ENCODE measurements around the gene FXR2.
"Not testable (repeated sequence)": the region's sequence is repeated elsewhere in the genome, so short reads cannot be mapped to it uniquely, and the experiment has no call there.

FXR2 gene

GRCh38 chr17:7620835-7621234, 6.1 kb upstream of the FXR2 start:
- no peaks in the 10 kb centered on the region for H3K9me3 ChIP-seq (ENCODE audit: low read length)
- H3K4me1 ChIP-seq (ENCODE audit: insufficient read depth, low read length) = no peaks in the 10 kb centered on the region
- H3K4me3 ChIP-seq (ENCODE audit: low read length) = no peak overlapping the region
- no peaks in the 10 kb centered on the region for H3K27me3 ChIP-seq (ENCODE audit: insufficient read depth, low read length)
- H2AFZ ChIP-seq (ENCODE audit: low read depth, low read length) = no peak overlapping the region
- H3K36me3 ChIP-seq (ENCODE audit: insufficient read depth, low read length) = peaks cover 2% of the 10 kb centered on the region

- Histone ChIP-seq H3K9me3 (ENCODE audit: low read length) (no peaks in the 10 kb centered on the region), H3K4me1 (ENCODE audit: insufficient read depth, low read length) (peaks cover 6% of the 10 kb centered on the region), H3K4me3 (ENCODE audit: low read length) (no peak overlapping the region), H3K36me3 (ENCODE audit: insufficient read depth, low read length) (no peaks in the 10 kb centered on the region), H3K27me3 (ENCODE audit: insufficient read depth, low read length) (no peaks in the 10 kb centered on the region), H2AFZ (ENCODE audit: low read depth, low read length) (no peak overlapping the region)
Measured at GRCh38 chr17:7618608-7619007, 3.9 kb upstream of the FXR2 start.

- Histone ChIP-seq H3K36me3 (ENCODE audit: insufficient read depth, low read length) (peaks cover 18% of the 10 kb centered on the region), H3K27me3 (ENCODE audit: insufficient read depth, low read length) (no peaks in the 10 kb centered on the region), H3K9me3 (ENCODE audit: low read length) (no peaks in the 10 kb centered on the region), H3K4me1 (ENCODE audit: insufficient read depth, low read length) (peaks cover 21% of the 10 kb centered on the region), H3K4me3 (ENCODE audit: low read length) (peak overlapping the region; percentile 51), H2AFZ (ENCODE audit: low read depth, low read length) (peak overlapping the region; percentile 69)
Measured at GRCh38 chr17:7615265-7615747, 609 bp upstream of the FXR2 start.

- peak overlapping the region; percentile 97 for H3K4me3 ChIP-seq (ENCODE audit: low read length)
- H3K9me3 ChIP-seq (ENCODE audit: low read length) = no peaks in the 10 kb centered on the region
- H2AFZ ChIP-seq (ENCODE audit: low read depth, low read length) = peak overlapping the region; percentile 22
- H3K4me1 ChIP-seq (ENCODE audit: insufficient read depth, low read length) = peaks cover 21% of the 10 kb centered on the region
- H3K36me3 ChIP-seq (ENCODE audit: insufficient read depth, low read length) = peaks cover 27% of the 10 kb centered on the region
- H3K27me3 ChIP-seq (ENCODE audit: insufficient read depth, low read length) = no peaks in the 10 kb centered on the region
Measured at GRCh38 chr17:7613769-7614424, 800 bp downstream of the FXR2 start.

- Histone ChIP-seq H3K27me3 (ENCODE audit: insufficient read depth, low read length) (no peaks in the 10 kb centered on the region), H2AFZ (ENCODE audit: low read depth, low read length) (no peak overlapping the region), H3K36me3 (ENCODE audit: insufficient read depth, low read length) (peaks cover 29% of the 10 kb centered on the region), H3K4me1 (ENCODE audit: insufficient read depth, low read length) (peaks cover 21% of the 10 kb centered on the region), H3K9me3 (ENCODE audit: low read length) (no peaks in the 10 kb centered on the region), H3K4me3 (ENCODE audit: low read length) (no peak overlapping the region)
Measured at GRCh38 chr17:7612294-7612640, 2.4 kb downstream of the FXR2 start.

- Histone ChIP-seq H3K4me3 (ENCODE audit: low read length) (no peak overlapping the region), H3K9me3 (ENCODE audit: low read length) (no peaks in the 10 kb centered on the region), H3K36me3 (ENCODE audit: insufficient read depth, low read length) (peaks cover 30% of the 10 kb centered on the region), H3K27me3 (ENCODE audit: insufficient read depth, low read length) (no peaks in the 10 kb centered on the region), H2AFZ (ENCODE audit: low read depth, low read length) (no peak overlapping the region), H3K4me1 (ENCODE audit: insufficient read depth, low read length) (peaks cover 21% of the 10 kb centered on the region)
Measured at GRCh38 chr17:7611635-7612293, 2.9 kb downstream of the FXR2 start.

GRCh38 chr17:7610641-7611040, 4.1 kb downstream of the FXR2 start:
- peaks cover 21% of the 10 kb centered on the region for H3K4me1 ChIP-seq (ENCODE audit: insufficient read depth, low read length)
- H3K4me3 ChIP-seq (ENCODE audit: low read length) = no peak overlapping the region
- H3K9me3 ChIP-seq (ENCODE audit: low read length) = no peaks in the 10 kb centered on the region
- no peak overlapping the region for H2AFZ ChIP-seq (ENCODE audit: low read depth, low read length)
- H3K27me3 ChIP-seq (ENCODE audit: insufficient read depth, low read length) = no peaks in the 10 kb centered on the region
- H3K36me3 ChIP-seq (ENCODE audit: insufficient read depth, low read length) = peaks cover 41% of the 10 kb centered on the region

GRCh38 chr17:7606280-7606679, 8.4 kb downstream of the FXR2 start:
- H3K27me3 ChIP-seq (ENCODE audit: insufficient read depth, low read length) = no peaks in the 10 kb centered on the region
- H3K4me3 ChIP-seq (ENCODE audit: low read length) = no peak overlapping the region
- H3K4me1 ChIP-seq (ENCODE audit: insufficient read depth, low read length) = no peaks in the 10 kb centered on the region
- H3K36me3 ChIP-seq (ENCODE audit: insufficient read depth, low read length) = peaks cover 65% of the 10 kb centered on the region
- H3K9me3 ChIP-seq (ENCODE audit: low read length) = no peaks in the 10 kb centered on the region
- H2AFZ ChIP-seq (ENCODE audit: low read depth, low read length) = no peak overlapping the region

- not testable (repeated sequence) for H3K4me3 ChIP-seq (ENCODE audit: low read length); H3K27me3 ChIP-seq (ENCODE audit: insufficient read depth, low read length); H3K4me1 ChIP-seq (ENCODE audit: insufficient read depth, low read length); H3K9me3 ChIP-seq (ENCODE audit: low read length); H2AFZ ChIP-seq (ENCODE audit: low read depth, low read length)
- H3K36me3 ChIP-seq (ENCODE audit: insufficient read depth, low read length) = peaks cover 75% of the 10 kb centered on the region
Measured at GRCh38 chr17:7597561-7597960, 17.1 kb downstream of the FXR2 start.

GRCh38 chr17:7593296-7593695, 21.4 kb downstream of the FXR2 start:
- Histone ChIP-seq H3K4me1 (ENCODE audit: insufficient read depth, low read length) (peaks cover 13% of the 10 kb centered on the region), H3K4me3 (ENCODE audit: low read length) (no peak overlapping the region), H3K9me3 (ENCODE audit: low read length) (peaks cover 2% of the 10 kb centered on the region), H3K36me3 (ENCODE audit: insufficient read depth, low read length) (peaks cover 79% of the 10 kb centered on the region), H2AFZ (ENCODE audit: low read depth, low read length) (no peak overlapping the region), H3K27me3 (ENCODE audit: insufficient read depth, low read length) (no peaks in the 10 kb centered on the region)

- Histone ChIP-seq H3K27me3 (ENCODE audit: insufficient read depth, low read length) (no peaks in the 10 kb centered on the region), H3K4me1 (ENCODE audit: insufficient read depth, low read length) (peaks cover 13% of the 10 kb centered on the region), H2AFZ (ENCODE audit: low read depth, low read length) (no peak overlapping the region), H3K4me3 (ENCODE audit: low read length) (no peak overlapping the region), H3K36me3 (ENCODE audit: insufficient read depth, low read length) (peaks cover 87% of the 10 kb centered on the region), H3K9me3 (ENCODE audit: low read length) (peaks cover 2% of the 10 kb centered on the region)
Measured at GRCh38 chr17:7592422-7593021, 22.2 kb downstream of the FXR2 start.

- peaks cover 2% of the 10 kb centered on the region for H3K9me3 ChIP-seq (ENCODE audit: low read length)
- H3K36me3 ChIP-seq (ENCODE audit: insufficient read depth, low read length) = peaks cover 86% of the 10 kb centered on the region
- no peak overlapping the region for H2AFZ ChIP-seq (ENCODE audit: low read depth, low read length)
Measured at GRCh38 chr17:7591596-7591995, 23.1 kb downstream of the FXR2 start.

GRCh38 chr17:7590743-7591142, 24.0 kb downstream of the FXR2 start:
- H3K27me3 ChIP-seq (ENCODE audit: insufficient read depth, low read length) = no peaks in the 10 kb centered on the region
- peaks cover 13% of the 10 kb centered on the region for H3K4me1 ChIP-seq (ENCODE audit: insufficient read depth, low read length)
- peaks cover 2% of the 10 kb centered on the region for H3K9me3 ChIP-seq (ENCODE audit: low read length)
- H3K36me3 ChIP-seq (ENCODE audit: insufficient read depth, low read length) = peaks cover 85% of the 10 kb centered on the region
- no peak overlapping the region for H3K4me3 ChIP-seq (ENCODE audit: low read length)
- no peak overlapping the region for H2AFZ ChIP-seq (ENCODE audit: low read depth, low read length)

More at GRCh38 chr17:7591596-7591995, 23.1 kb downstream of the FXR2 start:
- H3K4me3 ChIP-seq (ENCODE audit: low read length) = no peak overlapping the region
- peaks cover 13% of the 10 kb centered on the region for H3K4me1 ChIP-seq (ENCODE audit: insufficient read depth, low read length)
- H3K27me3 ChIP-seq (ENCODE audit: insufficient read depth, low read length) = no peaks in the 10 kb centered on the region
